Upper lobe of left lung (tissue), 6 donors: ENCODE results near the gene SNAPC4. TPM values are rescaled to one million over a fixed set of nuclear protein-coding genes. Genes with fewer than 3 reads are reported as not detected.

ENCODE experiments used
- ATAC-seq, 2 donors: fragments of 200-7000 bp; cut with Tn5 transposase; one replicate each; pipeline ENCODE4 v1.9.1; 2022; ENCODE audit warnings: mild to moderate bottlenecking in 2 of 2, moderate library complexity in 2 of 2; ENCODE audit not compliant: low FRiP score in 2 of 2
- DNase-seq, 2 donors: peaks; one replicate each; pipeline ENCODE4 v3.0.0-alpha.2; 2019 to 2020
- H3K27ac ChIP-seq, 4 donors: fragments of 200-600 bp; sonication (generic); one replicate each; pipeline ENCODE4 v1.5.1; 2016 to 2019
- H3K27me3 ChIP-seq, 4 donors: fragments of 200-600 bp; sonication (generic); one replicate each; pipeline ENCODE4 v1.5.1; 2017 to 2019
- H3K36me3 ChIP-seq, 4 donors: fragments of 200-600 bp; sonication (generic); one replicate each; pipeline ENCODE4 v1.5.1; 2016 to 2019
- H3K4me1 ChIP-seq, 4 donors: fragments of 200-600 bp; sonication (generic); one replicate each; pipeline ENCODE4 v1.5.1; 2018 to 2019
- H3K4me3 ChIP-seq, 4 donors: fragments of 200-600 bp; sonication (generic); one replicate each; pipeline ENCODE4 v1.5.1; 2017 to 2019; ENCODE audit warnings: mild to moderate bottlenecking in 2 of 4, moderate library complexity in 1 of 4
- H3K9me3 ChIP-seq, 4 donors: fragments of 200-600 bp; sonication (generic); one replicate each; pipeline ENCODE4 v1.5.1; 2018 to 2019
- CTCF ChIP-seq, 6 experiments: fragments of 450-650 bp in 4 of 6; fragments of 200-600 bp in 2 of 6; sonication (generic) in 2 of 6; IDR thresholded peaks; one replicate each; pipeline ENCODE4 v1.5.1; 2016 to 2019; ENCODE audit warnings: antibody characterized with exemption in 6 of 6
- EP300 ChIP-seq, 4 donors: sonication (generic); formaldehyde crosslinking; IDR thresholded peaks; one replicate each; pipeline ENCODE4 v1.5.1; 2017; ENCODE audit warnings: antibody characterized with exemption in 4 of 4, control low read depth in 2 of 4
- POLR2A ChIP-seq, 4 donors: fragments of 450-650 bp; IDR thresholded peaks; one replicate each; pipeline ENCODE4 v1.5.1; 2016 to 2017; ENCODE audit warnings: antibody characterized with exemption in 4 of 4, mild to moderate bottlenecking in 2 of 4
- POLR2AphosphoS5 ChIP-seq, 2 donors: sonication (generic); formaldehyde crosslinking; IDR thresholded peaks; one replicate each; pipeline ENCODE4 v1.5.1; 2017; ENCODE audit warnings: antibody characterized with exemption in 2 of 2
- WGBS, 2 donors: methylation state at CpG; one replicate each; pipeline ENCODE4 v1.1.5; 2017 to 2018; 5-methylcytosine and 5-hydroxymethylcytosine counted together
- total RNA-seq, 6 donors: library from RNA; depleted of rRNA in 4 of 6; stranded (reverse); fragments of >200 nt in 4 of 6; gene quantifications; one replicate each; pipeline versions ENCODE4 v1.1.0 to v1.2.1, GENCODE V29; 2016 to 2021
- donor health status: DM: no; HTN: no; CAD: no; lungs with moderate emphysema.
- donor health status: DM: no; HTN: yes; CAD: no; lungs with severe emphysema.

Gene SNAPC4
- total RNA-seq, 6 donors from 2014 or later: 7.8 to 35.6 (median 13.2) TPM

DNA sequence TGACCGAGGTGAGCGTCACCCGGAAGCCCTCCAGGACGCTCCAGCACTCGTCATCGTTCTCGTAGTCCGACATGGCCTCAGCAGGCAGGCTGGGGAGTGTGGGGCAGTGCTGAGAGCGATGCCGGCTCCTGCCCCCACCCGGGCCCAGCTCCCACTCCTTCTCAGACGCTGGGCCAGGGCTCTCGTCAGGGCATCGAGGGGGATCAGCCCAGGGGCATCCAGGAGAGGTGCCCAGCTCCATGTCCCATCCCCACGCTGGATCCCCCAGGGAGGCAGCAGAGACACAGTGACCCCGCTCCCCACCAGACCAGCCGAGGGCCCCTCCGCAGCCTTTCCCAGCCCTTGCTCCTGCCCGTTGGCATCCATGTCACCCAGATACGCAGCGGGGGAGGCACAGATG lies 28.0 kb downstream of the SNAPC4 start:
- no peaks in the 10 kb centered on the region for H3K27me3 ChIP-seq
- DNase-seq (peak in 1 of 2 donors; percentile 50), ATAC-seq (no peak)
- H3K9me3 ChIP-seq: no peaks in the 10 kb centered on the region
- TF ChIP-seq EP300 (IDR thresholded peaks at IDR 0.05): no peak
- no peak for TF ChIP-seq CTCF (IDR thresholded peaks at IDR 0.05)
- TF ChIP-seq POLR2AphosphoS5 (IDR thresholded peaks at IDR 0.05): no peak
- no peak for TF ChIP-seq POLR2A (IDR thresholded peaks at IDR 0.05)
- peaks cover 0 to 7% (median 0%) of the 10 kb centered on the region in 4 donors for H3K36me3 ChIP-seq
- H3K4me3 ChIP-seq: no peak overlapping the region
- peaks cover 10 to 19% (median 14%) of the 10 kb centered on the region in 4 donors for H3K4me1 ChIP-seq
- 94 to 95% methylated on average over 7 to 14 of the region's 21 CpGs for WGBS, 2 donors
- H3K27ac ChIP-seq: peak overlapping the region in 2 of 4 donors; percentile 66 to 76

GRCh38 chr9:136371533-136371880 lies 28.5 kb downstream of the SNAPC4 start:
- TF ChIP-seq CTCF (IDR thresholded peaks at IDR 0.05) (no peak), EP300 (IDR thresholded peaks at IDR 0.05) (no peak), POLR2AphosphoS5 (IDR thresholded peaks at IDR 0.05) (no peak), POLR2A (IDR thresholded peaks at IDR 0.05) (no peak)
- 92% methylated on average over 6 of the region's 13 CpGs; no CpG with 5 or more reads in 1 of the 2 donors for WGBS, 2 donors
- no peak for DNase-seq
- Histone ChIP-seq H3K9me3 (no peaks in the 10 kb centered on the region), H3K4me1 (peaks cover 10 to 19% (median 14%) of the 10 kb centered on the region in 4 donors), H3K27ac (no peak overlapping the region), H3K27me3 (no peaks in the 10 kb centered on the region), H3K4me3 (no peak overlapping the region), H3K36me3 (peaks cover 0 to 7% (median 0%) of the 10 kb centered on the region in 4 donors)
- no peak for ATAC-seq

DNA sequence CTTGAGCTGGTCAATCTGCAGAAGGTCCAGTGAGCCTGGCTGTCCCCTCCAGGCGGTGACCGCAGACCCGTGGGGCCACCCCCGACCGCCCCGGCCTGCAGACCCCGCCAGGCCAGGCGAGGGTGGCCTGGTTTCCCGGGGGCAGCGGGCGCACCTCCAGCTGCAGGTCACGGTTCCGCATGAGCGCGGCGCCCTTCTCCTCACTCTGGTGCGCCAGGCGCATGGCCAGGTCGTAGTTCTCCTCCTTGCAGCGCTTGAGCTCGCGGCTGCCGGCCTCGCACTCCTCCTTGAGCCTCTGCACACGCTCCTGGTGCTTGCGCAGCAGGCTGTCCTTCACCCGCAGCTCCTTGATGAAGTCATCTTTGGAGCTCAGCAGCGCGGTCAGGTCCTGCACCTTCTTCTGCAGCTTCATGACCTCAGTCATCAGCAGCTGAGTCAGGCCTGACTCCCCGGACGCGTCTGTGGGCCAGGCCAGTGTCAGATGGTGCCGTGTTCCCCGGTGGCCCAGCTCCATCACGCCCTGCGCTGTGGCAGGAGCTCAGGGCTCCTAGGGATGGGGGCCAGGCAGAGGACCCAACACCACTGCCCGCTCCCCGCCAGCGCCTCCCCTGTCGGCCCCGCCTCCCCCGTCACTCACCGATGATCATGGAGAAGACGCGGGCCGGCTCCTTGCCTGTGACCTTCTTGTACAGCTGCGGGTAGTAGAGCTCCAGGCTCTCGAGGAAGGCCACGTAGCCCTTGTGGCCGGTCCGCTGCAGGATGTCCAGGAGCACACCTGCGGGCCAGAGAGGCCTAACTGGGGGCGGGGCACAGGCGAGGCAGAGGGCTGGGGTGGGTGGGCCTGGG lies 29.1 kb downstream of the SNAPC4 start:
- H3K9me3 ChIP-seq: no peaks in the 10 kb centered on the region
- 95 to 96% methylated on average over 10 to 49 of the region's 54 CpGs for WGBS, 2 donors
- no peak overlapping the region for H3K27ac ChIP-seq
- ATAC-seq: no peak
- peaks cover 10 to 19% (median 14%) of the 10 kb centered on the region in 4 donors for H3K4me1 ChIP-seq
- no peaks in the 10 kb centered on the region for H3K27me3 ChIP-seq
- no peak overlapping the region for H3K4me3 ChIP-seq
- TF ChIP-seq POLR2AphosphoS5 (IDR thresholded peaks at IDR 0.05): no peak
- TF ChIP-seq EP300 (IDR thresholded peaks at IDR 0.05): no peak
- TF ChIP-seq CTCF (IDR thresholded peaks at IDR 0.05): no peak
- TF ChIP-seq POLR2A (IDR thresholded peaks at IDR 0.05): no peak
- H3K36me3 ChIP-seq: peaks cover 0 to 7% (median 0%) of the 10 kb centered on the region in 4 donors
- peak in 1 of 2 donors; percentile 81 for DNase-seq

DNA sequence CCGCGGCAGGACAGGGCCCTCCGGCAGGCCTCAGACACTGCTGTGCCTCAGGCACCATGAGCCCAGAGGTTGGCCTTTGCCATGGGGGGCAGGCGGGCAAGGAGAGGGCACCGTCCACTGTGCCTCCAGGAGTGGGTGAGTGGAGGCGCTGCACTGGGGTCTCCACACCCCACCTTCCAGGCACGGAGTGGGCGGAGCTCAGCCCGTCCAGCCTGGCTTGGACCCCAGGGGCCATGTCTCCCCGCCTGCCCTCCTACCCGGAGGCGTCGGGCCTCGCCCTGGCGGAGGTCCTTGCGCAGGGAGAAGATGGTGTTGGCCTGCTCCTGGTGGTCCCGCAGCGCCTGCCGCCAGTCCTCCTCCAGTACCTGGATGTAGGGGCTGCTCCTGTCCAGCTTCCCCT lies 29.9 kb downstream of the SNAPC4 start:
- H3K4me1 ChIP-seq: peaks cover 10 to 22% (median 18%) of the 10 kb centered on the region in 4 donors
- H3K36me3 ChIP-seq: peaks cover 0 to 7% (median 0%) of the 10 kb centered on the region in 4 donors
- WGBS, 2 donors: 95 to 100% methylated on average over 2 to 19 of the region's 19 CpGs
- no peak overlapping the region for H3K4me3 ChIP-seq
- DNase-seq: peak in 1 of 2 donors; percentile 82
- TF ChIP-seq POLR2A (IDR thresholded peaks at IDR 0.05): no peak
- TF ChIP-seq EP300 (IDR thresholded peaks at IDR 0.05): no peak
- no peak for TF ChIP-seq CTCF (IDR thresholded peaks at IDR 0.05)
- no peak for TF ChIP-seq POLR2AphosphoS5 (IDR thresholded peaks at IDR 0.05)
- H3K27ac ChIP-seq: no peak overlapping the region
- H3K27me3 ChIP-seq: no peaks in the 10 kb centered on the region
- no peak for ATAC-seq
- no peaks in the 10 kb centered on the region for H3K9me3 ChIP-seq
